Measurements from ENCODE around the gene DLX5.

DLX5 gene

DNA sequence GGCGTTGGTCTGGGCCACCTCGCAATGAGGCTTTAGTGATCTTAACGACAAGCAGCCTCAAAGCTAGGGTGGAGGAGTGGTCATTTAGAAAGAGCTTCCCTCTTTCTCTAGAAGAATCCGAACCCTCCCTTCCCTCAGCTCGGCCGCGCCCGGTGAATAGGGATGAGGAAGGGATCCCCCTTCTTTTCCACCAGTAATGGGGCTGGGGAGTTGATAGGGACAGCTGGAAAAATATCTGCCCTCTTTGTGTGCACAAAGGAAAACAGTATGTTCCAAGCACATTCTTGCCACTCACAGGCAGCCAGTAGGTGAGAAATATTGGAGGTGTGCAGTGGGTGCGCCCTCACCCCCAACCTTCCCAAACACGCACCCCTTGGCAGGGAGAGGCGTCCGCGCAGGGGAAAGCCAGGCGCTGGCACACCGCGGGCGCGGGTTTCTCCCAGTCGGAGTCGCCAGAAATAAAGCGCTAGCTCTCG is 6.5 kb downstream of the DLX5 start:
- no peak for DNase-seq (ENCODE audit: low read depth in 3 of 3)

DNA sequence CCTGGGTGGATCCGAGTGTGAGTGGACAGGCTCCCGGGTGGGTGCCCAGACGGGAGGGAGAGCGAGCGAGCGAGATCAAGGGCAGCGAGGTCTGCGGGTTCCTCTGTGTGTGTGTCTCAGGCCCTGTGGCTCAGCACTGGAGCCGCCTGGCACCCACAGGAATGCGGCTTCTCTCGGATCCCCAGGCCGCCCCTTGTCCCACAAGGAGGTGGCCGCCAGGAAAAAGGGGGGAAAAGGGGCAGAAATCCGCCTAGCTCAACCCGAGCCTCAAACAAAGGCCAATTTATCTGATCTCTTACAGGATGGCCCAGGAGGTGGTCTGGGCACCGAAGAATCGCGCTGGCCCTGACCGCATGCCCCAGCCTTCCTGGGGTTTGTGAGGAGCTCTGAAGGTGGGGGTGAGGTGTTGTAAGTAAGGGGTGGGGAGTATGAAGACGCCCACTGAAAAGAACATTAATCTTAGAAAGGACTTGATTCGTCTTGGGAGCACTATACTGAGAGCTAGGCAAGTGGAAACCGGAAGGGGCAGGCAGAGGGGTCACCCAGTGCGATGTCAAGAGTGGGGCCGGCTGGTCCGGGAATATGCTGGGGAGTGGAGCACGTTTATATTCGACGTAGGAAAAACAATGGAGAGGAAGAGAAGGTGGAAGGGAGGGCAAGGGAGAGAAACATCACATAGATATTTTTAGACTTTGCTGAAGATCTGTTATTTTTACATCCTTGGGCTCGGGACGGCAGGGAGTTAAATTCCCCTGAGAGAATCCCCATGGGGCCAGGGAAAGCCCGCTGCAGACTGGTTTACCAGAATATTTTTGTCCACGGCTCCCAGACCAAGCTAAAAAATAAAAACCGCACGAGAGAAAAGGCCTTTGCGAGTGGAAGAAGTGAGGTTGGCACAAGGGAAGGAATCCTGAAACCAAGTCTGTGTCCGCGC is 7.2 kb downstream of the DLX5 start:
- no peak for DNase-seq (ENCODE audit: low read depth in 3 of 3)

DNA sequence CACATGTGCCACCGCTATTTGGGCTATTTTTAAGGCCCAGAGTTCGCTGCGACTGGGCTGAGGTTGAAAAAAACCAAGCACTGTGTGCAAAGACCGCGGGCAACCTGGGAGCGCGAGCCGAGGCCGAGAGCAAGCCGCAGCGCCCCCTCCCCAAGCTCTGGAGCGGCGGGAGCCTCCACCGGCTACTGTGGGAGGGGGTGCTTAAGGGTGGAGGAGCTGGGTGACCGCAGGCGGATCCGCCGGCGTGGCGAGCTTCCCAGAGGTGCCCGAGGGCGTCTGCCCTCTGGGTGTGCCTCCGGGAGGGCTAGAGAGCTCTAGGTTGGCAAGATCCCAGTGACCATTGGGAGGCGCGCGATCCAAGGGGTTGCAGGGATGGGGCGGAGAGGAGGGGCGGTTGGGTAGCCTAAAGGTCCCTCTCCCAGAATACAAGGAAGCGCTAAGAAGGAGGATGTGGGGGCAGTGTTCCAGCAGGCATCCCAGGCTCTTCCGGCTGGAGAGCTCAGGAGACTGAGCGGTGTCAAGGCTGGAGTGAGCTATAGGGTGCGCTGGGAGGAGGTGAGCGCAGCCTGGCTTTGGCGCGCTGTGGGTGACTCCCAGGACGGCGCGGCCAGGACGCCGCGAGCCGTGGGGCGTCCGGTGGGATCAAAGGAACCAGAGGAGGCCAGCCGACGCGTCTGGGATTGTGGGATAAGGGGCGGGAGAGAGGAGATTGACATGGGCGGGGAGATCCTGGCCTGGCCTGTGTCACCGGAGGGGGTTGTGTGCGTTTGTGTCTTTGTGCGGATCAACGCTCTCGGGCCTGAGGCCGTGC is 8.0 kb downstream of the DLX5 start:
- DNase-seq (ENCODE audit: low read depth in 3 of 3), result no peak

DNA sequence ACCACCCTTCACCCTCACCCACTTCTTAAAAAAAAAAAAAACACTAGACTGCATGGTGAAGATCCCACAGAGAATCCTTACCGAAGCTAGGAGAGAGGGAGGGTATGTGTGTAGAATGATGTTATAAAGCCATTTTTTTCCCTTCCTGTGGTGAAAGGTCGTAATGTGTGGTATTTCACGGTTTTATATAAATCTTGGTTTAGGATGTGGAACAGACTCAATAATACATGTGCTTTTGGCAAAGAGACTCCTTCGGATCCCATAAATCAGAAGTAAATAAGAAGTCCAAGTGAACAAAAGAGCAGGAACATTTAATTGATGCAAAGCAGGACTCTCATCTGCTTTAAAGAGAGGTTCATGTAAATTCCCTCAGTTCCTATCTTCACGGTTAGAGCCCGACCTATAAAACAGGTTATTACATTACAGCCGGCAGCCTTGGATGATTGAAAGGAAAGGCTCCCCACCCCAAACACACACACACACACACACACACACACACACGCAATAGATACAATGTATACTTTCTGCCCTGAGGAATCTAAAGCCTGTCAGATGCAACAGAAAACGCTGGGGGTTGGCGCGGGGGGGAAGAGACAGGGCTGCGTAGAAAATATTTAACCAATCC is 8.8 kb downstream of the DLX5 start:
- DNase-seq (ENCODE audit: low read depth in 3 of 3), result no peak

DNA sequence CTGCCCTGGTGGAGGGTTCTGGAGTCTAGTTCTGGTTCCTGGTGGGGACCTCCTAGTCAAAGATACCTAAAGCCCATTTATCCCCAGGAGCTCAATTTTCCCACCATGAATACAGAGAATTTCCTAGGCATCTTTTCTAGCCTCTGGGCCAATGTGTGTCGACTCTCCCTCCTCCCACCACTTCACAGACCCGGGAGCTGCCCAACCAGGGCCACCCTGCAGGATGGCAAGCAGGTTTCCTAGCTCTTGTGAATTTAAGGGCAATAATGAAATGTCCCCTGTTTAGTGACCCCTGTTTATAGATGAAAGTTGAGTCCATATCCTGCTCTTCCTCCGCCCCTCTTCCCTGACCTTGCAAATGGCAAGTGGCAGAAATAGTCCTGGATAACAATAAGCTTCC is 9.4 kb downstream of the DLX5 start:
- no peak for DNase-seq (ENCODE audit: low read depth in 3 of 3)

DNA sequence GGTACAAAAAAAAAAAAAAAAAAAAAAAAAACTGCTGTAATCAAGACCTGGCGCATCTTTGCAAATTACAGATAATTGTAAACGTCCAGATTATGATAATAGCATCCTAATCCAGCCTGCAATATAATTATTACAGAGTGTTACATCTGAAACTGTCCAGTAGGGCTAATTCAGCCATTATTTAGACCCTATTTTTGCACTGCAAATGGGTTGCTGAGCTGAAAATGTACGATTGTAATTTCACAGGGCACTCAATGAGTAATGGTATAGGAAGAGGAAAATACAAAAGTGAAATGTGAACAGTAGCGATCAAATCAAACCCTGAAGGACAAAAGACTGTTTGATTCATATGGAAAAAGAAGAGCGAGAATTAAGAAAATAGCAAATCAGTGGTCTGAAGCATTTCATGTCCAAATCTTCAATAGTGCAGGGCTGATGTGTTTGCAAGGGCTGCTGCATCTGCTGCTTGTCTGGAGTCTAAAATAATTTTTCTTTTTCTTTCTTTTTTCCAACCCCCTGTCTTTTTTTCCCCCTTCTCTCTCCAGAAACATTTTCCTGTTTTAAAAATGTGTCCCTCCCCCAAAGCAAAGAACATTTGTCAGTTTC is 10.4 kb downstream of the DLX5 start:
- DNase-seq (ENCODE audit: low read depth in 3 of 3), result no peak

DNA sequence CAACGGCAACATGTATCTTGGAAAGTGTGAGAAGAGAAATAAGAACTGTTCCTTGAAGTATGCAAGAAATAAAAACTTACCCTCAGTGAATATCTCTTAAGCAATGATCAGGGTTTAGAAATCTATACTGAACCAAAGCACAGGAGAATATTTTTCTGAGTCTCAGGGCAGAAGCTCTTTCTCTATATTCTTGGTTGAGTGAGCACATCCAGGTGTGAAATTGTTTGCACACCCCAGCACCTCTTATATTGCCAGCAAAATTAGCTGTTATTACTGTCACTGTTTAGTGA is 10.8 kb downstream of the DLX5 start:
- no peak for DNase-seq (ENCODE audit: low read depth in 3 of 3)

DNA sequence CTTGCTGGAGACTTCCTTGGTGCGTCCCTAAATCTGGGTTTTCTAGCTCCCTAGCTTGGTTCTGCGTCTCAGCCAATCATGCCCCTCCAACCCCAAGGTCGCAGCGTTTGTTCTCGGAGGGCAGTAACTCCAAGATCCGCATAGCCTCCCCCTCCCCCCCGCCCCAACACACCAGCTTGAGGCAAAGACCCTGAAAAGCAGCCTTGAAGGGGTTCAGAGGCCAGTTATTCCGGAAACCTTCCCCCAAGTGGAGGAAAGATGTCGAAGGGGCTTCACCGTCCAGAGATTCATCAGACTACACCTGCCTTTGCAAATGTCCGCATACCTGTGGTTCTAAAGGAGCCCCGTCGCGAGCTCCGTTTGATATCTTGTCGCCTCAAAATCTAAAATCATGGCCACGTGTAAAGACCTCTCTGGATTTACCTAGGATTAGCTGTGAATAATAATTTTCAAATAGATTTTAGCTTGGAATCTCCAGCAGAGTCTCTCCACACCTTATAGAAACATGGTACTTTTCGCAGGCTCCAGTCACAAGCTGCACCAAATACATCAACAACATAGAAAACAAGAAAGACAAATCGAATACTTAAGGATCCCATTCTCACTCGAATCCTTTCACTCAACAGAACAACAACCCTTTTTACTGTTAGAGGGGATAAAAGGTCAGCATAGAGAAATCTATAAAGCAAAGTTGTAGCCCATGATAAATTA is 11.3 kb downstream of the DLX5 start:
- no peak for DNase-seq (ENCODE audit: low read depth in 3 of 3)

DNA sequence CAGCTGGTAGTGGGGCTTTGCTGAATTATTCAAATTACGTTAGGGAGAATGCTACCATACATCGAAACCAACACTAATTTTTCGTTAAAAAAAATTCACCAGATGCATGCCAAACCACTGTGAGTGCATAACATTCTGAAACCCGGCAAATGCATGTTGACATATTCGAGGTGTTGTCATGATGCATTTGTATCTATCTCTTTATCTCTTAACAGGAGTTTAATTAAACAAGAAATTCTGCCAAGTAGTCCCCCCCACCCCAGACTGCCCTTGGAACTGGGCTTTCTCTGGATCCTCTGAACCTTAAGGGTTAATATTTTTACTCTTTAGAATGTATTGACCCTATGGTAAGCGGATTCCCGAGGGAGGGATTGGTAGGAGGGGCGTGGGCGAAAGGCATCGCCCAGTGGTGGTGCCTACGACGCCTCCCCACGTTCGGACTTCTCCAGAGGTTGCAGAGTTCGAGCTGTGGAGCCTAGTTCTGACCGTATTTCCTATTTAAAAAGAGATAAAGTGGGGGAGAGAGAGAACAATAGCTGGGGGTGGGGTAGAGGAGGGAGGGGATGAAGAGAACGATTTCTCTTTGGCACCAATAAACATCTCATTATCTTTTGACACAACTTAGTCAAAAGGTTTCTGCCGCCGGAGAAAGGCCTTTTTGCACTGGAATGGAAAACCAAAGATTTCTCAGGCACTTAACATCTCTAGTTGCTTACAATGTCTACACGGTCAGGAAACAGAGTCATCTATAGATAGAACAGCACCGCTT is 12.1 kb downstream of the DLX5 start:
- no peak for DNase-seq (ENCODE audit: low read depth in 3 of 3)

DNA sequence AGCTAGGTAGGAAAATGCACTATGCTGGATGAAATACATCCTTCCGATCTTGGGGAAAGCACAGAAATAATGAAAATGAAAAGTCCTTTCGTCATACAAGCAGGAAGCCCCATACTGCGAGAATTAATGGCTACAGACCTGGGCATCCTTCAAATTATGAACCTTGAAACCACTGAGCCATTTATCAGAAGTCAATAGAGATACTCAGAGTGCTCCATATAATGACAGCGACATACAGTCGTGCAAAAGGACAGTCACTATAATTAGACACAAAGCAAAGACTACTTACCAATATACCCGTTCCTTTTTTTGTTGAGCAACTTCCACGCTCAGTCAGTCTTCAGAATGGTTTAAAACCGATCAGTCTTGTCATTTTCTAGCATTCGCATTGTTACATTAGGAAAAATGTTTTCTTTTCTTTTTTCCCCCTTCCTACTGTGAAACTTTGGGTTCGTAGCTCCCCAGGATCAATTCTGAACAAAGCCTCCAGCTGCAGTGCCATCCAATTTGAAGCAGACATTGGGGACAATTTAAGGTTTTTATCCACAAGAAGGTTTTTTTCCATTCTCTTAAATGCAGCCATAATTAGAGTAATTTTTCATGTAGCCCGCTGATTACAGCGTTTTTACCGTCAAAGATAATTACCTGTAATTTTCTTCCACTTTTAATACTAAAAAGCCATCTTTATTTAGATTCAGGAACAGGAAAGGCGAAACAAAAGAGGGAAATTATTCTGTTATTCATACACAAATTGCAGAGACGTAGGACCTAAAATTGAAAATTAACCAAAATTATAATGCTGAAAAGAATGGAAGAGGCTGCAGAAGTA is 12.9 kb downstream of the DLX5 start:
- DNase-seq (ENCODE audit: low read depth in 3 of 3), result no peak

DNA sequence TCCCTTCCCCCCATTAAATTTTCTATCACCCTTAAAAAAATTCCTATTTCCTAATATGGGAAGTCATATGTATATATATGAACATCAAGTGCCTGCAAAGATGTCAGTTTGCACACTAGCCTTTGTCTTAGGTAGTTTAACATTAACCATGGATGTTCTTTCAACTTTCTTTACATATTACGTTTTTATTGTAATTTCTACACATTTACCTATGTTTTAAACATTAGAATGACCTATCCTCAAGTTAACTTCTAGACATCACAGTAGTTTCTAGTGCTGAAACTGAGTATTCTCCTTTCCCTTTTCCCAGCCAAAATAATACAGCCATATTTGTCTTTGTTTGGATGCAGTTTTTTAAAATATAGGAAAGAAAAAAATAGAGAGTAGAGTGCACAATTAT is 13.5 kb downstream of the DLX5 start:
- no peak for DNase-seq (ENCODE audit: low read depth in 3 of 3)

DNA sequence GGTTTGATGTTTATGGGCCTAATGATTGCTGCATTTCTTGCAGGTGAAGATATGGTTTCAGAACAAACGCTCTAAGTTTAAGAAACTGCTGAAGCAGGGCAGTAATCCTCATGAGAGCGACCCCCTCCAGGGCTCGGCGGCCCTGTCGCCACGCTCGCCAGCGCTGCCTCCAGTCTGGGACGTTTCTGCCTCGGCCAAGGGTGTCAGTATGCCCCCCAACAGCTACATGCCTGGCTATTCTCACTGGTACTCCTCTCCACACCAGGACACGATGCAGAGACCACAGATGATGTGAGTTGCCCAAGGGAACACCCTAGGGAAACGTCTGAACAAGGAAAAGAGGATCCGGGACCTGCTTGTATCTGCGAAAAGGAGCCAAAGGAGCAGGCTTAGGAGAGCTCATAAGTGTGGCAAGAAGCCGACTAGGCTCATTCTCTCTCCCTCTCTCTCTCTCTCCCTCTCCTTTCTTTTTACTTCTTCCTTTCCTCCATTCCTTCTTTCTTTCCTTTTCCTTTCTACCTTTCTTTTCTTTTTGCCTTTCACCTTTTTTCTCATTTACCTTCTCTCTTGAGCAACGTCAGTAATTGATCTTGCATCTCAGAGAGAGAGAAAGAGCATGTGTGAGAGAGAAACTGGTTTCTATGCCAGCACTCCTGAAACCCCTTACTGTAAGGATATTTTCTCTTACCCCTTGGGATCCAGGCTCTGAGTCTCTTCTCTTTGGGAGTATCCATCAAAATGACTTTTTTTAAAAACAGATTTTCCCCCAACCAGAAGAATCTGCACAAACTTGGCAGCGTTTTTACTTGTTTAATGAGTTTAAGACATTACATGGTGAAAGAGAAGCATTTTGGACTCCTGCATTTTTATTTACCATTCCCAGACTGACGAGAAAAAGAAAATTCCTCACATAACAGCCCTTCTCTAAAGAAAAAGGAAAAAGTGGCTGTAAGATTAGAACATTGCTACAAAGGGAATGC is 14.6 kb downstream of the DLX5 start:
- DNase-seq (ENCODE audit: low read depth in 3 of 3), result no peak

DNA sequence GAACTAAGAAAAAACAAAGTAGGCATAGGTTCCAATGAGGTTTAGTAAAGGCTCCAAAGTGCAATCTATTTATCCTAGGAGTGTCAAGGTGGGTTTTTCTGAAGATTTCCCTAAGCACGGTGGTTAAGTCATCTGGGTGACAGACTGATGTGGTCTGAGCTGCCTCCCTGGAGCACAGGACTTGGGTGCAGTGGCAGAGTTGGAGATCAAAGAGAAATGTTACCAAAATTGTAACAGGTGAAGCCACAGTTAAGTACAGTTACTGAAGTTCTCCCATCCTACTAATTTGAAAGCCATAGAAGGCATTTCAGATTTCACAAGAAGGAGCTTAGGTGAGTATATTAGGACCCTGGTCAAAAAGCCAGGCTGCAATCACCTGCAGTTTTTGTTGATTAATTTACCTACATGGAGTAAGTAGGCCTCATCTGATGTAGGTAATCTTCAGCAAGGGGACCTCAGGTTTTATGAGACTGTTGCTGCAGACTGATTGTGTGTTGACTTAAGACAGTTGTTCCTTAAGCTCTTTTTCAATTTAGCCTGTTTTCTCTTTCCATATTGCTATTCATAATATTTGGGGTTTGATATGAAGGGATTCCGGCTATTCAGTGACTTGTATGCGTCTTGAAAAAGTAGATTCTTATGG is 16.2 kb downstream of the DLX5 start:
- DNase-seq (ENCODE audit: low read depth in 3 of 3), result no peak

DNA sequence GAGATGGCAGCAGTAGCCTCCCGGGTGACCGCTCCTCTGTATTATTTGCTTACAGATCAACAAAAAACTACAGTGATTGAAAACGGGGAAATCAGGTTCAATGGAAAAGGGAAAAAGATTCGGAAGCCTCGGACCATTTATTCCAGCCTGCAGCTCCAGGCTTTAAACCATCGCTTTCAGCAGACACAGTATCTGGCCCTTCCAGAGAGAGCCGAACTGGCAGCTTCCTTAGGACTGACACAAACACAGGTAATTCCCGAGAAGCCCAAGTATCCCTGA is 17.1 kb downstream of the DLX5 start:
- DNase-seq (ENCODE audit: low read depth in 3 of 3), result no peak

DNA sequence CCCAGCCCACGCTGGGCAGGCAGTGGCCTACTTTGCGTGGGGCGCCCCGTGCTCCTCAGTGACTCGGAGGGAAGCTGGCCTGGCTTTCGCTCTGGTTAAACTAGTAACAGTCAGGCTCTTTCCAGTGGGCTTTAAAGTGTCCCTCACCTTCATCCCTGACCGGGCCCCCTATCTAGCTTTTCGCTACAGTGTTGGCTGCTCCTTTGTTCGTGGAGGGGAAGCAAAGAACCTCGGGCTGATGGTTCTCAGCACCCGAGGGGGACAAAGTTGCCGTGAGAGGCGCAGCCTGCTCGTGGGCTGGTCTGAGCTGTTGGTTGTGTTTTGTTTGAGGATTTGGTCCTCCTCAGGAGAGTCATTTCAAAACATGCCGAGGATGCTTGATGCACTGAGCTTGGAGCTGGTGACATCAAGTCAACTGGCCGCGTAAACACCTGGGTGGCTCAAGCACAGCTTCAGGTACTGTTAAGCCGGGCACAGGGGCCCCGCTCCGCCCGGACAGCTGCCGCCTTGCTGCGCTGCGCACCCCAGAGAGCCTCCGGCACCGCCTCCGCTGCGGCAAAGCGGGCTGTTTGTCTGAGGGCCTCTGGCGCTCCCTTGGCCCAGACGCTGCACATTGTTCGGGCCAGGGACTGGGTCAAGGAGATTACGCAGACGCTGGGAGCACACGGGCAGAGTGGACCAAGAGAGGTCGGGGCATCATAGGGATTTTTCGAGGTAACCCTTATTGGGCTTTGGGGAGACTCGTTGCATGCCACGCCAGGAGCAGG is 17.6 kb downstream of the DLX5 start:
- DNase-seq (ENCODE audit: low read depth in 3 of 3), result no peak

DNA sequence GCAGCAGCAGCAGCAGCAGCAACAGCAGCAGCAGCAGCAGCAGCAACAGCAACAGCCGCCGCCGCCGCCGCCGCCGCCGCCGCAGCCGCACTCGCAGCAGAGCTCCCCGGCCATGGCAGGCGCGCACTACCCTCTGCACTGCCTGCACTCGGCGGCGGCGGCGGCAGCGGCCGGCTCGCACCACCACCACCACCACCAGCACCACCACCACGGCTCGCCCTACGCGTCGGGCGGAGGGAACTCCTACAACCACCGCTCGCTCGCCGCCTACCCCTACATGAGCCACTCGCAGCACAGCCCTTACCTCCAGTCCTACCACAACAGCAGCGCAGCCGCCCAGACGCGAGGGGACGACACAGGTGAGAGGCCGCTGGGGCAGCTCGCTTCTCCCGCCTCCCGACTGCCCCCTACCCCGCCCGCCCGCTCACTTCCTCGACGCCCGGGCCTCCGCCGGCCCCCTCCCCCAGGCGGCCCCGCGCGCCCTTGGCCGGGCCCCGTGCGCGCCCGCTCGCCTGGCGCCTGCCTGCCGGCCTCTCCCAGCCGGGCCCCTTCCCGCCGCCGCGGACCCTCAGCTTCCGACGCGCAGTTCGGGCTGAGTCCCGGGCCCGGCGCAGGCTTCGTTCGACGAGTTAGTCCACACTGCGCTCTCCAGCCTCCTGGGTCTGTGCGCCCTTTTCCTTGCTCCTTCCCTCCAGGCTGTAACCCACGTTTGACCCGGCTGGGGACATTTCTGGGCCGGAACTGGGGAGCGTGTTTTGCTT is 18.4 kb downstream of the DLX5 start:
- DNase-seq (ENCODE audit: low read depth in 3 of 3), result no peak
